H1 (cell line): ENCODE results near the gene TBC1D2B. TPM values are rescaled to one million over a fixed set of nuclear protein-coding genes. Genes with fewer than 3 reads are reported as not detected.

Source experiments
- ASH2L ChIP-seq: fragments of 200-600, 300-600 bp; sonication (generic); IDR thresholded peaks from one replicate; pipeline ENCODE4 v1.7.1; 2017; ENCODE audit warnings: low read length
- ATF3 ChIP-seq: IDR thresholded peaks from 2 replicates; pipeline ENCODE4 v1.6.1; 2011; ENCODE audit warnings: low read depth, mild to moderate bottlenecking, low read length; ENCODE audit not compliant: insufficient read depth
- BRCA1 ChIP-seq: IDR thresholded peaks from 2 replicates; pipeline ENCODE4 v1.6.1; 2012; ENCODE audit warnings: low read depth, low read length, improper control_type of control experiment
- CBX8 ChIP-seq: fragments of 300-800, 300-1000 bp; sonication (generic); IDR thresholded peaks from 2 replicates; pipeline ENCODE4 v1.7.1; 2016; ENCODE audit warnings: low read depth, low read length, borderline replicate concordance
- CEBPB ChIP-seq: IDR thresholded peaks from 2 replicates; pipeline ENCODE4 v1.6.1; 2012; ENCODE audit warnings: low read depth, low read length
- CHD7 ChIP-seq: fragments of 300-600 bp; sonication (generic); IDR thresholded peaks from 2 replicates; pipeline ENCODE4 v1.7.1; 2012; ENCODE audit warnings: low read length, moderate library complexity, mild to moderate bottlenecking, inconsistent platforms; ENCODE audit not compliant: insufficient replicate concordance
- FOSL1 ChIP-seq: IDR thresholded peaks from 2 replicates; pipeline ENCODE4 v1.6.1; 2011; ENCODE audit warnings: mild to moderate bottlenecking, low read depth, low read length, moderate library complexity; ENCODE audit not compliant: insufficient read depth
- KDM5A ChIP-seq: fragments of 200-600 bp; IDR thresholded peaks from 2 replicates; pipeline ENCODE4 v1.7.1; 2012; ENCODE audit warnings: mild to moderate bottlenecking, low read length, inconsistent platforms, mixed read lengths
- SIX5 ChIP-seq: IDR thresholded peaks from 2 replicates; pipeline ENCODE4 v1.6.1; 2011; ENCODE audit warnings: mild to moderate bottlenecking, low read depth, low read length
- TAF1 ChIP-seq: IDR thresholded peaks from 2 replicates; pipeline ENCODE4 v1.6.1; 2011; ENCODE audit warnings: mild to moderate bottlenecking, low read depth, low read length
- TBP ChIP-seq: IDR thresholded peaks from 2 replicates; pipeline ENCODE4 v1.6.1; 2011; ENCODE audit warnings: low read depth, low read length, improper control_type of control experiment
- polyA plus RNA-seq, 7 experiments: library from polyadenylated mRNA; depleted of rRNA in 3 of 7; stranded (reverse) in 5 of 7; unstranded in 2 of 7; fragments of >200 nt in 5 of 7; fragments of 200-250 nt in 2 of 7; gene quantifications; 1 replicate in 5 of 7; 2 replicates in 1 of 7; 4 replicates in 1 of 7; pipeline versions ENCODE4 v1.2.1 to v1.2.3, GENCODE V29; 2011 to 2013; ENCODE audit warnings: missing spikeins in 2 of 7, mixed read lengths in 2 of 7
- total RNA-seq: library from RNA; stranded (reverse); fragmentation: NEBNext Ultra II Directional; extraction: Animal tissue kit (Norgen Biotek cat#: 25700); gene quantifications from 2 replicates; pipeline ENCODE4 v1.2.1, GENCODE V29; 2021

Gene TBC1D2B
- total and polyA plus RNA-seq, 2 of the 8 experiments (the other 6 are each of a cell fraction or from before 2014, with no cell fraction given): 11.9 to 19.5 TPM

- no peak for TF ChIP-seq CHD7
- TF ChIP-seq KDM5A: no peak
- no peak for TF ChIP-seq CEBPB
- TF ChIP-seq ATF3: no peak
- TF ChIP-seq BRCA1: no peak
- TF ChIP-seq ASH2L: no peak
- no peak for TF ChIP-seq CBX8
- TF ChIP-seq TBP: no peak
- no peak for TF ChIP-seq SIX5
- no peak for TF ChIP-seq FOSL1
- TF ChIP-seq TAF1: no peak
Measured at GRCh38 chr15:77969055-77969454, 108.5 kb downstream of the TBC1D2B start (continued).
